ENCODE results near the gene TRIM37.

DNA sequence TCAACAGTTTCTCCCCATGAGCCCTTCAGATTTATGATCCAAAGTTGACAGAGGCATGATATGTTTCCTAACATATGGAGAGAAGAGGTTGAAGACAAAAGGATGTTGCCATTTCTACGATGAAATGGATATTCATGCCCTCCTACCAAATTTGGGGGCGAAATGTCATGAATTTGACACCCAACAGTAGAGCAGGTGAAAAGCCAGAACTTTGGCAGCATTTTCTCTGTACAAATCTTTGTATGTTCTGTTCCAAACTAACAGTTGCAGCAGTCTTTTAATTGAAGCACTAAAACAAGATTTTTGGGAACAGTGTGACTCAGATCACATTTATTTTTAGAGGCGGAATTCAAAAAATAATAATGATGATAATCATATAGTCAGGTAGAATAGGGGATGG, 130.1 kb downstream of the TRIM37 start:
- TF ChIP-seq, protein P1, sequence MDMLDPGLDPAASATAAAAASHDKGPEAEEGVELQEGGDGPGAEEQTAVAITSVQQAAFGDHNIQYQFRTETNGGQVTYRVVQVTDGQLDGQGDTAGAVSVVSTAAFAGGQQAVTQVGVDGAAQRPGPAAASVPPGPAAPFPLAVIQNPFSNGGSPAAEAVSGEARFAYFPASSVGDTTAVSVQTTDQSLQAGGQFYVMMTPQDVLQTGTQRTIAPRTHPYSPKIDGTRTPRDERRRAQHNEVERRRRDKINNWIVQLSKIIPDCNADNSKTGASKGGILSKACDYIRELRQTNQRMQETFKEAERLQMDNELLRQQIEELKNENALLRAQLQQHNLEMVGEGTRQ (CRISPR knock-in tag; IDR thresholded peaks at IDR 0.05), result no peak
- TF ChIP-seq, protein P2, sequence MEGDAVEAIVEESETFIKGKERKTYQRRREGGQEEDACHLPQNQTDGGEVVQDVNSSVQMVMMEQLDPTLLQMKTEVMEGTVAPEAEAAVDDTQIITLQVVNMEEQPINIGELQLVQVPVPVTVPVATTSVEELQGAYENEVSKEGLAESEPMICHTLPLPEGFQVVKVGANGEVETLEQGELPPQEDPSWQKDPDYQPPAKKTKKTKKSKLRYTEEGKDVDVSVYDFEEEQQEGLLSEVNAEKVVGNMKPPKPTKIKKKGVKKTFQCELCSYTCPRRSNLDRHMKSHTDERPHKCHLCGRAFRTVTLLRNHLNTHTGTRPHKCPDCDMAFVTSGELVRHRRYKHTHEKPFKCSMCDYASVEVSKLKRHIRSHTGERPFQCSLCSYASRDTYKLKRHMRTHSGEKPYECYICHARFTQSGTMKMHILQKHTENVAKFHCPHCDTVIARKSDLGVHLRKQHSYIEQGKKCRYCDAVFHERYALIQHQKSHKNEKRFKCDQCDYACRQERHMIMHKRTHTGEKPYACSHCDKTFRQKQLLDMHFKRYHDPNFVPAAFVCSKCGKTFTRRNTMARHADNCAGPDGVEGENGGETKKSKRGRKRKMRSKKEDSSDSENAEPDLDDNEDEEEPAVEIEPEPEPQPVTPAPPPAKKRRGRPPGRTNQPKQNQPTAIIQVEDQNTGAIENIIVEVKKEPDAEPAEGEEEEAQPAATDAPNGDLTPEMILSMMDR (IDR thresholded peaks at IDR 0.05), result no peak
- TF ChIP-seq ZNF317 (CRISPR knock-in tag; IDR thresholded peaks at IDR 0.05; ENCODE audit: borderline replicate concordance, low read depth), result no peak
- no peak for TF ChIP-seq FOXP1 (CRISPR knock-in tag; IDR thresholded peaks at IDR 0.05; ENCODE audit: borderline replicate concordance)
- TF ChIP-seq JUN (CRISPR knock-in tag; IDR thresholded peaks at IDR 0.05), result no peak
- no peak for TF ChIP-seq RELA (CRISPR knock-in tag; IDR thresholded peaks at IDR 0.05; ENCODE audit: borderline replicate concordance)
- TF ChIP-seq CBFB (CRISPR knock-in tag; IDR thresholded peaks at IDR 0.05; ENCODE audit: low read depth), result no peak

Measured in WTC11 (cell line).